ENCODE measurements around the gene SOX8. TPM values are rescaled to one million over a fixed set of nuclear protein-coding genes. Genes with fewer than 3 reads are reported as not detected.

The SOX8 gene
- total and polyA plus RNA-seq, 2 experiments from 2014 or later, result 5.7 to 26.2 TPM

- Mint-ChIP-seq H3K27ac (no peak overlapping the region), H3K9me3 (no peaks in the 10 kb centered on the region), H3K36me3 (ENCODE audit: low read depth) (no peaks in the 10 kb centered on the region), H3K4me1 (no peaks in the 10 kb centered on the region), H3K4me3 (no peak overlapping the region), H3K27me3 (ENCODE audit: insufficient read depth, low read depth, poor library complexity) (peaks cover 5% of the 10 kb centered on the region)
- Histone ChIP-seq H3K27me3 (ENCODE audit: insufficient read depth) (no peaks in the 10 kb centered on the region), H2AFZ (no peak overlapping the region), H4K20me1 (replicated peaks; ENCODE audit: insufficient read depth) (no peaks in the 10 kb centered on the region), H3K36me3 (ENCODE audit: insufficient read depth) (no peaks in the 10 kb centered on the region), H3K79me2 (replicated peaks; ENCODE audit: insufficient read depth) (no peaks in the 10 kb centered on the region), H3F3A (replicated peaks; ENCODE audit: low read depth) (no peaks in the 10 kb centered on the region), H3K4me2 (no peak overlapping the region), H3K27ac (ENCODE audit: low read depth) (no peak overlapping the region), H3K4me3 (no peak overlapping the region), H3K9me2 (ENCODE audit: insufficient read depth) (no peaks in the 10 kb centered on the region), H3K4me1 (ENCODE audit: insufficient read depth) (no peaks in the 10 kb centered on the region)
- no peak for DNase-seq (ENCODE audit: low spot score)
- ATAC-seq, result no peak
- TF ChIP-seq REST (IDR thresholded peaks at IDR 0.05; ENCODE audit: unreplicated experiment) (no peak), NANOG (IDR thresholded peaks at IDR 0.05; ENCODE audit: borderline replicate concordance) (no peak), CREB1 (CRISPR knock-in tag; IDR thresholded peaks at IDR 0.05; ENCODE audit: low read depth) (no peak), STAT1 (IDR thresholded peaks at IDR 0.05; ENCODE audit: unreplicated experiment) (no peak), ZNF331 (CRISPR knock-in tag; IDR thresholded peaks at IDR 0.05; ENCODE audit: low read depth) (no peak), JUNB (IDR thresholded peaks at IDR 0.05; ENCODE audit: unreplicated experiment) (no peak), POLR2AphosphoS5 (IDR thresholded peaks at IDR 0.05; ENCODE audit: low read depth) (no peak), ZNF114 (CRISPR knock-in tag; IDR thresholded peaks at IDR 0.05) (no peak), ETS1 (IDR thresholded peaks at IDR 0.05) (no peak), EZH2phosphoT487 (IDR thresholded peaks at IDR 0.05; ENCODE audit: unreplicated experiment) (no peak), EZH2 (IDR thresholded peaks at IDR 0.05; ENCODE audit: low read depth, unreplicated experiment) (no peak)
- TF ChIP-seq, protein P1, sequence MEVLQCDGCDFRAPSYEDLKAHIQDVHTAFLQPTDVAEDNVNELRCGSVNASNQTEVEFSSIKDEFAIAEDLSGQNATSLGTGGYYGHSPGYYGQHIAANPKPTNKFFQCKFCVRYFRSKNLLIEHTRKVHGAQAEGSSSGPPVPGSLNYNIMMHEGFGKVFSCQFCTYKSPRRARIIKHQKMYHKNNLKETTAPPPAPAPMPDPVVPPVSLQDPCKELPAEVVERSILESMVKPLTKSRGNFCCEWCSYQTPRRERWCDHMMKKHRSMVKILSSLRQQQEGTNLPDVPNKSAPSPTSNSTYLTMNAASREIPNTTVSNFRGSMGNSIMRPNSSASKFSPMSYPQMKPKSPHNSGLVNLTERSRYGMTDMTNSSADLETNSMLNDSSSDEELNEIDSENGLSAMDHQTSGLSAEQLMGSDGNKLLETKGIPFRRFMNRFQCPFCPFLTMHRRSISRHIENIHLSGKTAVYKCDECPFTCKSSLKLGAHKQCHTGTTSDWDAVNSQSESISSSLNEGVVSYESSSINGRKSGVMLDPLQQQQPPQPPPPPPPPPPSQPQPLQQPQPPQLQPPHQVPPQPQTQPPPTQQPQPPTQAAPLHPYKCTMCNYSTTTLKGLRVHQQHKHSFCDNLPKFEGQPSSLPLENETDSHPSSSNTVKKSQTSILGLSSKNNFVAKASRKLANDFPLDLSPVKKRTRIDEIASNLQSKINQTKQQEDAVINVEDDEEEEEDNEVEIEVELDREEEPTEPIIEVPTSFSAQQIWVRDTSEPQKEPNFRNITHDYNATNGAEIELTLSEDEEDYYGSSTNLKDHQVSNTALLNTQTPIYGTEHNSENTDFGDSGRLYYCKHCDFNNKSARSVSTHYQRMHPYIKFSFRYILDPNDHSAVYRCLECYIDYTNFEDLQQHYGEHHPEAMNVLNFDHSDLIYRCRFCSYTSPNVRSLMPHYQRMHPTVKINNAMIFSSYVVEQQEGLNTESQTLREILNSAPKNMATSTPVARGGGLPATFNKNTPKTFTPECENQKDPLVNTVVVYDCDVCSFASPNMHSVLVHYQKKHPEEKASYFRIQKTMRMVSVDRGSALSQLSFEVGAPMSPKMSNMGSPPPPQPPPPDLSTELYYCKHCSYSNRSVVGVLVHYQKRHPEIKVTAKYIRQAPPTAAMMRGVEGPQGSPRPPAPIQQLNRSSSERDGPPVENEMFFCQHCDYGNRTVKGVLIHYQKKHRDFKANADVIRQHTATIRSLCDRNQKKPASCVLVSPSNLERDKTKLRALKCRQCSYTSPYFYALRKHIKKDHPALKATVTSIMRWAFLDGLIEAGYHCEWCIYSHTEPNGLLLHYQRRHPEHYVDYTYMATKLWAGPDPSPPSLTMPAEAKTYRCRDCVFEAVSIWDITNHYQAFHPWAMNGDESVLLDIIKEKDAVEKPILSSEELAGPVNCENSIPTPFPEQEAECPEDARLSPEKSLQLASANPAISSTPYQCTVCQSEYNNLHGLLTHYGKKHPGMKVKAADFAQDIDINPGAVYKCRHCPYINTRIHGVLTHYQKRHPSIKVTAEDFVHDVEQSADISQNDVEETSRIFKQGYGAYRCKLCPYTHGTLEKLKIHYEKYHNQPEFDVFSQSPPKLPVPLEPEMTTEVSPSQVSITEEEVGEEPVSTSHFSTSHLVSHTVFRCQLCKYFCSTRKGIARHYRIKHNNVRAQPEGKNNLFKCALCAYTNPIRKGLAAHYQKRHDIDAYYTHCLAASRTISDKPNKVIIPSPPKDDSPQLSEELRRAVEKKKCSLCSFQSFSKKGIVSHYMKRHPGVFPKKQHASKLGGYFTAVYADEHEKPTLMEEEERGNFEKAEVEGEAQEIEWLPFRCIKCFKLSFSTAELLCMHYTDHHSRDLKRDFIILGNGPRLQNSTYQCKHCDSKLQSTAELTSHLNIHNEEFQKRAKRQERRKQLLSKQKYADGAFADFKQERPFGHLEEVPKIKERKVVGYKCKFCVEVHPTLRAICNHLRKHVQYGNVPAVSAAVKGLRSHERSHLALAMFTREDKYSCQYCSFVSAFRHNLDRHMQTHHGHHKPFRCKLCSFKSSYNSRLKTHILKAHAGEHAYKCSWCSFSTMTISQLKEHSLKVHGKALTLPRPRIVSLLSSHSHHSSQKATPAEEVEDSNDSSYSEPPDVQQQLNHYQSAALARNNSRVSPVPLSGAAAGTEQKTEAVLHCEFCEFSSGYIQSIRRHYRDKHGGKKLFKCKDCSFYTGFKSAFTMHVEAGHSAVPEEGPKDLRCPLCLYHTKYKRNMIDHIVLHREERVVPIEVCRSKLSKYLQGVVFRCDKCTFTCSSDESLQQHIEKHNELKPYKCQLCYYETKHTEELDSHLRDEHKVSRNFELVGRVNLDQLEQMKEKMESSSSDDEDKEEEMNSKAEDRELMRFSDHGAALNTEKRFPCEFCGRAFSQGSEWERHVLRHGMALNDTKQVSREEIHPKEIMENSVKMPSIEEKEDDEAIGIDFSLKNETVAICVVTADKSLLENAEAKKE (CRISPR knock-in tag; IDR thresholded peaks at IDR 0.05), result no peak
- TF ChIP-seq, protein P2, sequence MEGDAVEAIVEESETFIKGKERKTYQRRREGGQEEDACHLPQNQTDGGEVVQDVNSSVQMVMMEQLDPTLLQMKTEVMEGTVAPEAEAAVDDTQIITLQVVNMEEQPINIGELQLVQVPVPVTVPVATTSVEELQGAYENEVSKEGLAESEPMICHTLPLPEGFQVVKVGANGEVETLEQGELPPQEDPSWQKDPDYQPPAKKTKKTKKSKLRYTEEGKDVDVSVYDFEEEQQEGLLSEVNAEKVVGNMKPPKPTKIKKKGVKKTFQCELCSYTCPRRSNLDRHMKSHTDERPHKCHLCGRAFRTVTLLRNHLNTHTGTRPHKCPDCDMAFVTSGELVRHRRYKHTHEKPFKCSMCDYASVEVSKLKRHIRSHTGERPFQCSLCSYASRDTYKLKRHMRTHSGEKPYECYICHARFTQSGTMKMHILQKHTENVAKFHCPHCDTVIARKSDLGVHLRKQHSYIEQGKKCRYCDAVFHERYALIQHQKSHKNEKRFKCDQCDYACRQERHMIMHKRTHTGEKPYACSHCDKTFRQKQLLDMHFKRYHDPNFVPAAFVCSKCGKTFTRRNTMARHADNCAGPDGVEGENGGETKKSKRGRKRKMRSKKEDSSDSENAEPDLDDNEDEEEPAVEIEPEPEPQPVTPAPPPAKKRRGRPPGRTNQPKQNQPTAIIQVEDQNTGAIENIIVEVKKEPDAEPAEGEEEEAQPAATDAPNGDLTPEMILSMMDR (conservative IDR thresholded peaks at IDR 0.05; ENCODE audit: low read depth in 2 of 2), result no peak
These were observed 51.6 kb downstream of the SOX8 start for GRCh38 chr16:1033128-1033679.
